ENCODE data around the gene NCAPD3. TPM values are rescaled to one million over a fixed set of nuclear protein-coding genes. Genes with fewer than 3 reads are reported as not detected.

NCAPD3 gene
- 100 to 1,000 TPM; 125 to 136 TPM for total RNA-seq

GRCh38 chr11:134223836-134224709, at the start of gene NCAPD3, which contains the start of gene VPS26B:
NCAPD3 (minus strand) TSS chr11:134223967; CDS start chr11:134223926, 41 bp downstream.
VPS26B (plus strand) TSS chr11:134224671; CDS start chr11:134225123, 452 bp downstream.
- peak; percentile 98 for DNase-seq
- ChIA-PET POLR2A (interaction anchor here (0.6 to 4.7 kb wide), 23 partner anchors 10 to 1502 kb away, joined by 3 to 50 read pairs (median 4); partner anchors contain the start of genes ACAD8, GLB1L3, JAM3 and THYN1), CTCF (interaction anchor here (0.7 to 3.0 kb wide), 12 partner anchors 10 to 296 kb away, joined by 3 to 25 read pairs (median 4); partner anchors contain the start of gene GLB1L3)
- H3K4me1 Mint-ChIP-seq (ENCODE audit: low read depth) = peaks cover 70% of the 10 kb centered on the region
- peak within 1 kb of the TSS; percentile 97 for H3K27ac Mint-ChIP-seq
- H3K9me3 Mint-ChIP-seq (ENCODE audit: insufficient read depth) = no peaks in the 10 kb centered on the region
- peak; percentile 84 for ATAC-seq
- peaks cover 47% of the 10 kb centered on the region for H3K36me3 Mint-ChIP-seq (ENCODE audit: low read depth)
- no peaks in the 10 kb centered on the region for H3K27me3 Mint-ChIP-seq (ENCODE audit: low read depth)
- H3K4me3 Mint-ChIP-seq = peak within 1 kb of the TSS; percentile 97

GRCh38 chr11:134273317-134273712, 49.5 kb upstream of the NCAPD3 start:
- POLR2A ChIA-PET = interaction anchor here (0.6 to 4.3 kb wide), 5 partner anchors 17 to 316 kb away, joined by 3 to 32 read pairs (median 4); partner anchors contain the start of genes NCAPD3 and VPS26B
- no peak overlapping the region for H3K27ac Mint-ChIP-seq

GRCh38 chr11:134272381-134273316, 48.9 kb upstream of the NCAPD3 start:
- no peak for DNase-seq
- Mint-ChIP-seq H3K27ac (no peak overlapping the region), H3K4me3 (no peak overlapping the region), H3K27me3 (ENCODE audit: low read depth) (peaks cover 3% of the 10 kb centered on the region), H3K4me1 (ENCODE audit: low read depth) (peaks cover 62% of the 10 kb centered on the region), H3K36me3 (ENCODE audit: low read depth) (peaks cover 3% of the 10 kb centered on the region), H3K9me3 (ENCODE audit: insufficient read depth) (no peaks in the 10 kb centered on the region)
- no peak for ATAC-seq
- ChIA-PET CTCF (interaction anchor here (2.5 to 6.6 kb wide), 2 partner anchors 9 to 19 kb away, joined by 7 to 94 read pairs; partner anchors contain the start of genes ACAD8 and THYN1), POLR2A (interaction anchor here (1.3 to 4.3 kb wide), 2 partner anchors 16 to 48 kb away, joined by 3 to 32 read pairs; partner anchors contain the start of genes NCAPD3 and VPS26B)

More at GRCh38 chr11:134273317-134273712, 49.5 kb upstream of the NCAPD3 start:
- ATAC-seq (no peak), DNase-seq (no peak)
- H3K9me3 Mint-ChIP-seq (ENCODE audit: insufficient read depth) = peaks cover 3% of the 10 kb centered on the region
- H3K4me3 Mint-ChIP-seq = no peak overlapping the region
- CTCF ChIA-PET = interaction anchor here (1.4 to 6.6 kb wide), 4 partner anchors 10 to 45 kb away, joined by 3 to 94 read pairs (median 7); partner anchors contain the start of genes ACAD8 and THYN1
- H3K27me3 Mint-ChIP-seq (ENCODE audit: low read depth) = peaks cover 3% of the 10 kb centered on the region
- H3K36me3 Mint-ChIP-seq (ENCODE audit: low read depth) = peaks cover 4% of the 10 kb centered on the region
- H3K4me1 Mint-ChIP-seq (ENCODE audit: low read depth) = peaks cover 62% of the 10 kb centered on the region

- ATAC-seq = no peak
- ChIA-PET CTCF (interaction anchor here (2.5 to 6.6 kb wide), 2 partner anchors 8 to 18 kb away, joined by 7 to 94 read pairs; partner anchors contain the start of genes ACAD8 and THYN1), POLR2A (no interaction called here)
- Mint-ChIP-seq H3K9me3 (ENCODE audit: insufficient read depth) (no peaks in the 10 kb centered on the region), H3K4me3 (no peak overlapping the region), H3K4me1 (ENCODE audit: low read depth) (peaks cover 56% of the 10 kb centered on the region), H3K36me3 (ENCODE audit: low read depth) (no peaks in the 10 kb centered on the region), H3K27ac (no peak overlapping the region), H3K27me3 (ENCODE audit: low read depth) (no peaks in the 10 kb centered on the region)
- DNase-seq = no peak
These were observed 48.2 kb upstream of the NCAPD3 start for GRCh38 chr11:134271978-134272377.

- peaks cover 53% of the 10 kb centered on the region for H3K4me1 Mint-ChIP-seq (ENCODE audit: low read depth)
- DNase-seq = peak; percentile 49
- no peak overlapping the region for H3K4me3 Mint-ChIP-seq
- peak; percentile 66 for ATAC-seq
- ChIA-PET POLR2A (interaction anchor here (1.4 kb wide), 1 partner anchor 46 kb away, joined by 5 read pairs; the partner anchor contains the start of genes NCAPD3 and VPS26B), CTCF (interaction anchor here (0.9 to 1.4 kb wide), 6 partner anchors 8 to 220 kb away, joined by 3 to 7 read pairs (median 3); partner anchors contain the start of gene NCAPD3)
- peaks cover 1% of the 10 kb centered on the region for H3K36me3 Mint-ChIP-seq (ENCODE audit: low read depth)
- H3K27ac Mint-ChIP-seq = peak overlapping the region; percentile 65
- no peaks in the 10 kb centered on the region for H3K27me3 Mint-ChIP-seq (ENCODE audit: low read depth)
- no peaks in the 10 kb centered on the region for H3K9me3 Mint-ChIP-seq (ENCODE audit: insufficient read depth)
These were observed 46.5 kb upstream of the NCAPD3 start for GRCh38 chr11:134270250-134270714.

GRCh38 chr11:134267966-134268365, 44.2 kb upstream of the NCAPD3 start:
- H3K27me3 Mint-ChIP-seq (ENCODE audit: low read depth) = no peaks in the 10 kb centered on the region
- POLR2A ChIA-PET = no interaction called here
- no peak overlapping the region for H3K27ac Mint-ChIP-seq
- CTCF ChIA-PET = no interaction called here
- peaks cover 33% of the 10 kb centered on the region for H3K4me1 Mint-ChIP-seq (ENCODE audit: low read depth)
- H3K36me3 Mint-ChIP-seq (ENCODE audit: low read depth) = peaks cover 3% of the 10 kb centered on the region
- DNase-seq (no peak), ATAC-seq (no peak)
- no peak overlapping the region for H3K4me3 Mint-ChIP-seq
- H3K9me3 Mint-ChIP-seq (ENCODE audit: insufficient read depth) = no peaks in the 10 kb centered on the region

GRCh38 chr11:134267461-134267860, 43.7 kb upstream of the NCAPD3 start:
- no peak overlapping the region for H3K4me3 Mint-ChIP-seq
- ChIA-PET CTCF (interaction anchor here (7.6 kb wide), 1 partner anchor 7 kb away, joined by 94 read pairs; the partner anchor contains the start of gene GLB1L3), POLR2A (no interaction called here)
- no peaks in the 10 kb centered on the region for H3K9me3 Mint-ChIP-seq (ENCODE audit: insufficient read depth)
- H3K27ac Mint-ChIP-seq = no peak overlapping the region
- no peak for DNase-seq
- peaks cover 28% of the 10 kb centered on the region for H3K4me1 Mint-ChIP-seq (ENCODE audit: low read depth)
- H3K36me3 Mint-ChIP-seq (ENCODE audit: low read depth) = peaks cover 3% of the 10 kb centered on the region
- ATAC-seq = no peak
- no peaks in the 10 kb centered on the region for H3K27me3 Mint-ChIP-seq (ENCODE audit: low read depth)

GRCh38 chr11:134266841-134267251, 43.1 kb upstream of the NCAPD3 start:
- no peak for ATAC-seq
- Mint-ChIP-seq H3K4me3 (no peak overlapping the region), H3K36me3 (ENCODE audit: low read depth) (peaks cover 3% of the 10 kb centered on the region), H3K27ac (no peak overlapping the region), H3K4me1 (ENCODE audit: low read depth) (peaks cover 24% of the 10 kb centered on the region), H3K9me3 (ENCODE audit: insufficient read depth) (no peaks in the 10 kb centered on the region), H3K27me3 (ENCODE audit: low read depth) (no peaks in the 10 kb centered on the region)
- CTCF ChIA-PET = interaction anchor here (0.8 to 7.6 kb wide), 2 partner anchors 8 to 102 kb away, joined by 5 to 94 read pairs; partner anchors contain the start of gene GLB1L3
- DNase-seq = no peak
- POLR2A ChIA-PET = no interaction called here

- Mint-ChIP-seq H3K36me3 (ENCODE audit: low read depth) (peaks cover 3% of the 10 kb centered on the region), H3K4me3 (no peak overlapping the region), H3K27ac (no peak overlapping the region), H3K27me3 (ENCODE audit: low read depth) (no peaks in the 10 kb centered on the region), H3K4me1 (ENCODE audit: low read depth) (peaks cover 21% of the 10 kb centered on the region), H3K9me3 (ENCODE audit: insufficient read depth) (no peaks in the 10 kb centered on the region)
- ChIA-PET POLR2A (no interaction called here), CTCF (interaction anchor here (0.8 to 7.6 kb wide), 2 partner anchors 8 to 102 kb away, joined by 5 to 94 read pairs; partner anchors contain the start of gene GLB1L3)
- DNase-seq (no peak), ATAC-seq (no peak)
These were observed 42.7 kb upstream of the NCAPD3 start for GRCh38 chr11:134266440-134266839.

- Mint-ChIP-seq H3K4me1 (ENCODE audit: low read depth) (peaks cover 12% of the 10 kb centered on the region), H3K27me3 (ENCODE audit: low read depth) (no peaks in the 10 kb centered on the region), H3K36me3 (ENCODE audit: low read depth) (peaks cover 7% of the 10 kb centered on the region), H3K4me3 (no peak overlapping the region), H3K27ac (no peak overlapping the region), H3K9me3 (ENCODE audit: insufficient read depth) (no peaks in the 10 kb centered on the region)
- ATAC-seq (no peak), DNase-seq (no peak)
- POLR2A ChIA-PET = no interaction called here
- CTCF ChIA-PET = interaction anchor here (1.1 to 7.6 kb wide), 4 partner anchors 10 to 28 kb away, joined by 3 to 94 read pairs (median 15); partner anchors contain the start of genes ACAD8, GLB1L3 and THYN1
These were observed 41.4 kb upstream of the NCAPD3 start for GRCh38 chr11:134264966-134265764.

All from activated CD8-positive, alpha-beta T cell treated with anti-CD3 and anti-CD28 coated beads, Interleukin-2, amount 10 ng/mL, durations not matched to agents 7 days and 5 days (primary cell).